GM12878 (cell line): ENCODE data around the gene GRK1. TPM values are rescaled to one million over a fixed set of nuclear protein-coding genes. Genes with fewer than 3 reads are reported as not detected.

Experiments used
- ATAC-seq: fragments of 200-7000 bp; cut with Tn5 transposase; 3 replicates; pipeline ENCODE4 v1.9.1; 2020; ENCODE audit warnings: mild to moderate bottlenecking, moderate library complexity
- BruUV-seq: library from RNA; stranded (reverse); fragments of 400-500 nt; replicated peaks from 2 replicates; lab custom pipeline; 2021; lab: Mats Ljungman, UMichigan
- CTCF ChIA-PET: fragments of 300-600 bp; sonication (Branson Sonifier 250); formaldehyde crosslinking; extraction: SDS; loops from one replicate; lab custom pipeline; 2021; ENCODE audit warnings: inconsistent platforms; lab: Yijun Ruan, JAX
- POLR2A ChIA-PET: fragments of 350-600 bp; formaldehyde crosslinking; extraction: SDS; loops from one replicate; lab custom pipeline; 2021; ENCODE audit warnings: inconsistent platforms; lab: Charles Lee
- RAD21 ChIA-PET: fragments of 300-600 bp; sonication (Branson Sonifier 250); formaldehyde crosslinking; loops from one replicate; lab custom pipeline; 2023; ENCODE audit warnings: antibody characterized with exemption; ENCODE audit not compliant: unreplicated experiment; lab: Charles Lee
- SMC1A ChIA-PET: fragments of 300-600 bp; sonication (Branson Sonifier 250); formaldehyde crosslinking; loops from one replicate; lab custom pipeline; 2023; ENCODE audit not compliant: unreplicated experiment, uncharacterized antibody; lab: Charles Lee
- DNase-seq: peaks from one replicate; pipeline ENCODE4 v3.0.0-alpha.2; 2011; ENCODE audit warnings: low read depth, low spot score
- FAIRE-seq: peaks from 3 replicates; lab custom pipeline; 2011; peaks lifted over from hg19 to GRCh38; lab: Jason Lieb, UNC
- H2AFZ ChIP-seq: 2 replicates; pipeline ENCODE4 v1.6.0; 2011; ENCODE audit warnings: low read depth, low read length, control low read depth; ENCODE audit not compliant: control insufficient read depth
- H3K27ac ChIP-seq: 2 replicates; pipeline ENCODE4 v1.5.1; 2011; ENCODE audit warnings: control low read depth; ENCODE audit not compliant: control insufficient read depth, insufficient read depth
- H3K27me3 ChIP-seq, 2 experiments: replicated peaks in 1 of 2; 2 replicates each; pipeline versions ENCODE4 v1.6.0 to v1.6.1; 2011; ENCODE audit warnings: low read length in 1 of 2; ENCODE audit not compliant: control insufficient read depth in 2 of 2, insufficient read depth in 2 of 2
- H3K36me3 ChIP-seq, 2 experiments: 2 replicates each; pipeline ENCODE4 v1.5.1; 2011; ENCODE audit warnings: low read length in 1 of 2; ENCODE audit not compliant: control insufficient read depth in 2 of 2, insufficient read depth in 2 of 2
- H3K4me1 ChIP-seq: 2 replicates; pipeline ENCODE4 v1.6.1; 2011; ENCODE audit warnings: mild to moderate bottlenecking, low read length, moderate library complexity, mixed read lengths; ENCODE audit not compliant: control insufficient read depth, insufficient read depth
- H3K4me2 ChIP-seq: 2 replicates; pipeline ENCODE4 v1.6.0; 2011; ENCODE audit warnings: control low read depth; ENCODE audit not compliant: control insufficient read depth, insufficient read depth
- H3K4me3 ChIP-seq: fragments of 200-600 bp; sonication (generic); 2 replicates; pipeline ENCODE4 v1.5.1; 2016
- H3K79me2 ChIP-seq: 2 replicates; pipeline ENCODE4 v1.6.0; 2011; ENCODE audit warnings: low read length; ENCODE audit not compliant: control insufficient read depth, insufficient read depth
- H3K9ac ChIP-seq: 2 replicates; pipeline ENCODE4 v1.8.0; 2011; ENCODE audit warnings: low read length, control low read depth, mixed read lengths; ENCODE audit not compliant: control insufficient read depth, insufficient read depth
- H3K9me3 ChIP-seq: replicated peaks from 3 replicates; pipeline ENCODE4 v1.5.1; 2011; ENCODE audit warnings: mild to moderate bottlenecking, low read length; ENCODE audit not compliant: control insufficient read depth, insufficient read depth
- H4K20me1 ChIP-seq: 2 replicates; pipeline ENCODE4 v1.6.0; 2011; ENCODE audit not compliant: control insufficient read depth, insufficient read depth
- HDAC2 ChIP-seq: fragments of 200-600 bp; sonication (generic); IDR thresholded peaks from 2 replicates; pipeline ENCODE4 v1.6.1; 2017
- NBN ChIP-seq: fragments of 450-650 bp; IDR thresholded peaks from 2 replicates; pipeline ENCODE4 v1.6.1; 2016
- POLR2AphosphoS2 ChIP-seq: IDR thresholded peaks from 2 replicates; pipeline ENCODE4 v1.6.1; 2011; ENCODE audit warnings: low read depth, mild to moderate bottlenecking, low read length, improper control_type of control experiment, moderate library complexity
- RBBP5 ChIP-seq: fragments of 200-600 bp; sonication (generic); conservative IDR thresholded peaks from 2 replicates; pipeline ENCODE4 v1.6.1; 2016
- SMAD5 ChIP-seq: IDR thresholded peaks from 2 replicates; pipeline ENCODE4 v1.6.1; 2016; ENCODE audit warnings: antibody characterized with exemption, low read depth
- YBX1 ChIP-seq: fragments of 450-650 bp; IDR thresholded peaks from 2 replicates; pipeline ENCODE4 v1.6.1; 2016; ENCODE audit warnings: antibody characterized with exemption
- WGBS: methylation state at CpG from one replicate; pipeline ENCODE4 v1.1.6; 2016; ENCODE audit warnings: low lambda C conversion rate; ENCODE audit not compliant: insufficient replicate concordance, insufficient coverage; ENCODE audit errors: missing lambda C conversion rate; 5-methylcytosine and 5-hydroxymethylcytosine counted together
- in situ Hi-C: fragments of 300-500 bp; cut with MboI; formaldehyde crosslinking; loops from 9 replicates; pipeline ENCODE4 v1.14.3; 2018; ENCODE audit warnings: mixed read lengths
- intact Hi-C: fragments of 100-400 bp; cut with micrococcal nuclease; formaldehyde crosslinking; loops from one replicate; pipeline ENCODE4 v1.14.2; 2022; ENCODE audit not compliant: unreplicated experiment
- polyA plus RNA-seq, 11 experiments: library from polyadenylated mRNA; depleted of rRNA in 4 of 11; unstranded in 6 of 11; stranded (reverse) in 5 of 11; fragments of >200 nt; fragmentation: Nextera tagmentation in 4 of 11; fragmentation: Illumina TruSeq in 1 of 11; extraction: Ambion mirVana in 4 of 11; extraction: Trizol in 1 of 11; gene quantifications; 1 replicate in 1 of 11; 2 replicates in 10 of 11; pipeline versions ENCODE4 v1.2.1 to v1.2.3, GENCODE V29; 2011 to 2016; ENCODE audit warnings: inconsistent platforms in 2 of 11, missing spikeins in 2 of 11, low read depth in 1 of 11
- total RNA-seq, 4 experiments: library from RNA; depleted of rRNA in 3 of 4; stranded (reverse); fragments of >200 nt in 3 of 4; fragmentation: Illumina TruSeq in 1 of 4; extraction: Trizol in 1 of 4; gene quantifications; 2 replicates each; pipeline versions ENCODE4 v1.2.1 to v1.2.3, GENCODE V29; 2013 to 2021
- TF ChIP-seq, protein P1 (sequence below): fragments of 450-650 bp; IDR thresholded peaks from 2 replicates; pipeline ENCODE4 v1.6.1; 2017; ENCODE audit warnings: borderline replicate concordance
- TF ChIP-seq, protein P2 (sequence below): fragments of 450-650 bp; formaldehyde crosslinking; IDR thresholded peaks from 2 replicates; pipeline ENCODE4 v1.4.0; 2020; ENCODE audit warnings: mild to moderate bottlenecking, moderate library complexity

GRK1 gene
- total and polyA plus RNA-seq, 10 of the 15 experiments (the other 5 are each of a cell fraction or from before 2014, with no cell fraction given), result under 0.01 to 0.04 TPM; not detected in 8

- no peak for TF ChIP-seq RBBP5
- TF ChIP-seq POLR2AphosphoS2, result no peak
- TF ChIP-seq HDAC2, result no peak
- no peak for TF ChIP-seq YBX1
- no peak for TF ChIP-seq NBN
- TF ChIP-seq, all 136 proteins: peak for 0
Measured at GRCh38 chr13:113658836-113659235, 8.2 kb upstream of the GRK1 start (continued).

- no peaks in the 10 kb centered on the region for H4K20me1 ChIP-seq
- DNase-seq, result no peak
- H3K36me3 ChIP-seq, result no peaks in the 10 kb centered on the region
- in situ Hi-C loops (no loop called here), intact Hi-C loops (no loop called here)
- no peak overlapping the region for H3K27ac ChIP-seq
- H3K9me3 ChIP-seq, result no peaks in the 10 kb centered on the region
- ATAC-seq, result no peak
- FAIRE-seq, result no peak
- H3K4me1 ChIP-seq, result no peaks in the 10 kb centered on the region
- ChIA-PET SMC1A (no interaction called here), CTCF (no interaction called here), POLR2A (no interaction called here), RAD21 (no interaction called here)
- H3K4me2 ChIP-seq, result no peak overlapping the region
- TF ChIP-seq, protein P1, sequence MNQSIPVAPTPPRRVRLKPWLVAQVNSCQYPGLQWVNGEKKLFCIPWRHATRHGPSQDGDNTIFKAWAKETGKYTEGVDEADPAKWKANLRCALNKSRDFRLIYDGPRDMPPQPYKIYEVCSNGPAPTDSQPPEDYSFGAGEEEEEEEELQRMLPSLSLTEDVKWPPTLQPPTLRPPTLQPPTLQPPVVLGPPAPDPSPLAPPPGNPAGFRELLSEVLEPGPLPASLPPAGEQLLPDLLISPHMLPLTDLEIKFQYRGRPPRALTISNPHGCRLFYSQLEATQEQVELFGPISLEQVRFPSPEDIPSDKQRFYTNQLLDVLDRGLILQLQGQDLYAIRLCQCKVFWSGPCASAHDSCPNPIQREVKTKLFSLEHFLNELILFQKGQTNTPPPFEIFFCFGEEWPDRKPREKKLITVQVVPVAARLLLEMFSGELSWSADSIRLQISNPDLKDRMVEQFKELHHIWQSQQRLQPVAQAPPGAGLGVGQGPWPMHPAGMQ, result no peak
- TF ChIP-seq, protein P2, sequence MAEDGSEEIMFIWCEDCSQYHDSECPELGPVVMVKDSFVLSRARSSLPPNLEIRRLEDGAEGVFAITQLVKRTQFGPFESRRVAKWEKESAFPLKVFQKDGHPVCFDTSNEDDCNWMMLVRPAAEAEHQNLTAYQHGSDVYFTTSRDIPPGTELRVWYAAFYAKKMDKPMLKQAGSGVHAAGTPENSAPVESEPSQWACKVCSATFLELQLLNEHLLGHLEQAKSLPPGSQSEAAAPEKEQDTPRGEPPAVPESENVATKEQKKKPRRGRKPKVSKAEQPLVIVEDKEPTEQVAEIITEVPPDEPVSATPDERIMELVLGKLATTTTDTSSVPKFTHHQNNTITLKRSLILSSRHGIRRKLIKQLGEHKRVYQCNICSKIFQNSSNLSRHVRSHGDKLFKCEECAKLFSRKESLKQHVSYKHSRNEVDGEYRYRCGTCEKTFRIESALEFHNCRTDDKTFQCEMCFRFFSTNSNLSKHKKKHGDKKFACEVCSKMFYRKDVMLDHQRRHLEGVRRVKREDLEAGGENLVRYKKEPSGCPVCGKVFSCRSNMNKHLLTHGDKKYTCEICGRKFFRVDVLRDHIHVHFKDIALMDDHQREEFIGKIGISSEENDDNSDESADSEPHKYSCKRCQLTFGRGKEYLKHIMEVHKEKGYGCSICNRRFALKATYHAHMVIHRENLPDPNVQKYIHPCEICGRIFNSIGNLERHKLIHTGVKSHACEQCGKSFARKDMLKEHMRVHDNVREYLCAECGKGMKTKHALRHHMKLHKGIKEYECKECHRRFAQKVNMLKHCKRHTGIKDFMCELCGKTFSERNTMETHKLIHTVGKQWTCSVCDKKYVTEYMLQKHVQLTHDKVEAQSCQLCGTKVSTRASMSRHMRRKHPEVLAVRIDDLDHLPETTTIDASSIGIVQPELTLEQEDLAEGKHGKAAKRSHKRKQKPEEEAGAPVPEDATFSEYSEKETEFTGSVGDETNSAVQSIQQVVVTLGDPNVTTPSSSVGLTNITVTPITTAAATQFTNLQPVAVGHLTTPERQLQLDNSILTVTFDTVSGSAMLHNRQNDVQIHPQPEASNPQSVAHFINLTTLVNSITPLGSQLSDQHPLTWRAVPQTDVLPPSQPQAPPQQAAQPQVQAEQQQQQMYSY (CRISPR knock-in tag), result no peak
- no peak for TF ChIP-seq SMAD5
- no peaks in the 10 kb centered on the region for H3K27me3 ChIP-seq
- H3K79me2 ChIP-seq, result no peaks in the 10 kb centered on the region
- H2AFZ ChIP-seq, result no peak overlapping the region
- H3K4me3 ChIP-seq, result no peak overlapping the region
- H3K9ac ChIP-seq, result no peak overlapping the region
- BruUV-seq, result no TSS peak
- WGBS, result 44% methylated on average over 8 of the region's 8 CpGs
Measured at GRCh38 chr13:113659337-113659736, 7.7 kb upstream of the GRK1 start.
